ENCODE data around the gene SCTR. TPM values are rescaled to one million over a fixed set of nuclear protein-coding genes. Genes with fewer than 3 reads are reported as not detected.
"Not testable (repeated sequence)": the region's sequence is repeated elsewhere in the genome, so short reads cannot be mapped to it uniquely, and the experiment has no call there.

Gene SCTR
- total and polyA plus RNA-seq, 3 donors from 2014 or later = 1.1 to 6.6 (median 2.0) TPM

- DNase-seq = no peak
- 86 to 94% methylated on average over 2 of the region's 2 CpGs for WGBS, 2 donors
- intact Hi-C loops (cut with DNase I; ENCODE audit: low total_unique reads) = loop anchor here (5.0 kb wide), 1 partner anchor 67 kb away; no protein-coding TSS in a partner anchor
- Histone ChIP-seq H3K9me3 (no peaks in the 10 kb centered on the region), H3K36me3 (ENCODE audit: low read depth, missing control alignments) (no peaks in the 10 kb centered on the region), H3K27me3 (no peaks in the 10 kb centered on the region), H3K4me3 (no peak overlapping the region), H3K27ac (no peak overlapping the region), H3K4me1 (no peaks in the 10 kb centered on the region)
- TF ChIP-seq CTCF (IDR thresholded peaks at IDR 0.05) (no peak), POLR2A (IDR thresholded peaks at IDR 0.05) (no peak)
Measured at GRCh38 chr2:119405151-119405550, 119.1 kb downstream of the SCTR start.

GRCh38 chr2:119403618-119404017 is 120.7 kb downstream of the SCTR start:
- WGBS, 2 donors = 89% methylated on average over 12 of the region's 12 CpGs
- H3K27ac ChIP-seq; H3K36me3 ChIP-seq (ENCODE audit: low read depth, missing control alignments); H3K27me3 ChIP-seq; H3K4me1 ChIP-seq; intact Hi-C loops (cut with DNase I; ENCODE audit: low total_unique reads); H3K9me3 ChIP-seq; H3K4me3 ChIP-seq; DNase-seq: not testable (repeated sequence)

- H3K27me3 ChIP-seq = no peaks in the 10 kb centered on the region
- no peak for DNase-seq
- H3K4me3 ChIP-seq = no peak overlapping the region
- no peaks in the 10 kb centered on the region for H3K36me3 ChIP-seq (ENCODE audit: low read depth, missing control alignments)
- no peak overlapping the region for H3K27ac ChIP-seq
- H3K9me3 ChIP-seq = no peaks in the 10 kb centered on the region
- 81 to 84% methylated on average over 10 of the region's 10 CpGs for WGBS, 2 donors
- TF ChIP-seq CTCF (IDR thresholded peaks at IDR 0.05) = no peak
- no peak for TF ChIP-seq POLR2A (IDR thresholded peaks at IDR 0.05)
- H3K4me1 ChIP-seq = no peaks in the 10 kb centered on the region
- intact Hi-C loops (cut with DNase I; ENCODE audit: low total_unique reads) = no loop called here
Measured at GRCh38 chr2:119402645-119403560, 121.4 kb downstream of the SCTR start.

- intact Hi-C loops (cut with DNase I; ENCODE audit: low total_unique reads) = no loop called here
- Histone ChIP-seq H3K27me3 (no peaks in the 10 kb centered on the region), H3K27ac (no peak overlapping the region), H3K36me3 (ENCODE audit: low read depth, missing control alignments) (no peaks in the 10 kb centered on the region), H3K4me1 (no peaks in the 10 kb centered on the region), H3K4me3 (no peak overlapping the region), H3K9me3 (no peaks in the 10 kb centered on the region)
- no peak for TF ChIP-seq POLR2A (IDR thresholded peaks at IDR 0.05)
- 93 to 94% methylated on average over 5 of the region's 5 CpGs for WGBS, 2 donors
- no peak for DNase-seq
Measured at GRCh38 chr2:119402106-119402505, 122.2 kb downstream of the SCTR start.

GRCh38 chr2:119397196-119397595 is 127.1 kb downstream of the SCTR start:
- intact Hi-C loops (cut with DNase I; ENCODE audit: low total_unique reads) = no loop called here
- Histone ChIP-seq H3K4me1 (no peaks in the 10 kb centered on the region), H3K27me3 (no peaks in the 10 kb centered on the region), H3K27ac (no peak overlapping the region), H3K36me3 (ENCODE audit: low read depth, missing control alignments) (no peaks in the 10 kb centered on the region), H3K4me3 (no peak overlapping the region), H3K9me3 (no peaks in the 10 kb centered on the region)
- WGBS, 2 donors = 93 to 98% methylated on average over 6 of the region's 6 CpGs
- DNase-seq = no peak
- no peak for TF ChIP-seq CTCF (IDR thresholded peaks at IDR 0.05)
- TF ChIP-seq POLR2A (IDR thresholded peaks at IDR 0.05) = no peak
